T-helper 1 cell treated with Interleukin-12 subunit alpha and Interleukin-12 subunit beta and Interleukin-4 antibody, amounts not matched to agents 30 μg/mL and 1 μg/mL, for 36 hours (primary cell): ENCODE results near the gene PITX2.
"Not testable (repeated sequence)": the region's sequence is repeated elsewhere in the genome, so short reads cannot be mapped to it uniquely, and the experiment has no call there.

Source experiments
- H3K27ac Mint-ChIP-seq: one replicate; pipeline ENCODE4 v1.8.0; 2021; ENCODE audit warnings: mild to moderate bottlenecking, mixed read lengths
- H3K27me3 Mint-ChIP-seq: one replicate; pipeline ENCODE4 v1.8.0; 2021; ENCODE audit warnings: low read depth, mixed read lengths
- H3K36me3 Mint-ChIP-seq: one replicate; pipeline ENCODE4 v1.8.0; 2021; ENCODE audit warnings: low read depth, mixed read lengths
- H3K4me1 Mint-ChIP-seq: one replicate; pipeline ENCODE4 v1.8.0; 2021; ENCODE audit warnings: low read depth, mixed read lengths
- H3K4me3 Mint-ChIP-seq: one replicate; pipeline ENCODE4 v1.8.0; 2021; ENCODE audit warnings: mild to moderate bottlenecking, moderate library complexity, mixed read lengths
- H3K9me3 Mint-ChIP-seq: one replicate; pipeline ENCODE4 v1.8.0; 2021; ENCODE audit warnings: mixed read lengths

The PITX2 gene

DNA sequence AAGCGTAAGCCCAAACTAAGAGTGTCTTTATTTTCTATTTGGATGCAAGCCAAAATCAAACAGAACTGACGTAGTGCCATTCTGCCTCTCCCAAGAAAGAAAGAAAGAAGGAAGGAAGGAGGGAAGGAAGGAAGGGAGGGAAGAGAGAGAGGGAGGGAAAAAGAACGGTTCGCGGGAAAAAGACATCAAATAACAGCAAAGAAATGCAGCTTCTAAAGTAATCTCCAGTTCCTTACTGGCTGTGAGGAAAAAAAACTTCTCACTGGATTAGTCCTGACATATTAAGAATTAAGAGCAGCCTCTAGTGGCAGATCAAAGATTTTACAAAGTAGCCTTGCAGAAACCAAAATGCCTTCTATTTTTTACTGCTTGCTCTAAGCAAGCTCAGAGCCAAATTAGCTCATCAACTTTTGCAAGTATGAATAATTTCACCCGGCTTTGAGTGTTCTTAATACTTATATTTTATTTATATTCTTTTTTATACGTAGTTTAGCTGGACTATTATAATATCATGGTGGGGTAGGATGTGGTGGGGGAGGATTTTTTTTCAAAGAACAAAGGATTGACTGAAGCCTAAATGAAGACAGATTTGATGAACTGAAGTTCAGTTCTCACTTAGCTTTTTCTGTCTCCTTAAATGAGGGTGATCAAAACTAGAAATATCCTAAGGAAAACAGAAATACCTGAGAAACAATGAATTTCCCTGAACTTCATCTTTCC is 36.6 kb downstream of the PITX2 start:
- Mint-ChIP-seq H3K27ac (no peak overlapping the region), H3K36me3 (no peaks in the 10 kb centered on the region), H3K9me3 (no peaks in the 10 kb centered on the region), H3K4me1 (no peaks in the 10 kb centered on the region), H3K27me3 (peaks cover 9% of the 10 kb centered on the region), H3K4me3 (no peak overlapping the region)

DNA sequence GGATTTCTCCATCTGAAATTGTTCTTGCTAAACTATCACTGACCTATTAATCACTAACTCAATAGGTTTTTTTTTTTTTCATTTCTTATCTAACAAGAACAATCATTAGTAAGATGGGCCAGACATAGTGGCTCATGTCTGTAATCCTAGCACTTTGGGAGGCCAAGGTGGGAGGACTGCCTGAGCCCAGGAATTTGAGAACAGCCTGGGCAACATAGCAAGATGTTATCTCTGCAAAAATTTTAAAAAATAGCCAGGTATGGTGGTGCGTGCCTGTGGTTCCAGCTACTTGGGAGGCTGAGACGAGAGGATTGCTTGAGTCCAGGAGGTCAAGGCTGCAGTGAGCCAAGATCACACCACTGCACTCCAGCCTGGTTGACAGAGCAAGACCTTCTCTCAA is 46.2 kb downstream of the PITX2 start:
- peaks cover 20% of the 10 kb centered on the region for H3K27me3 Mint-ChIP-seq

More for the DNA sequence above, 46.2 kb downstream of the PITX2 start:
- not testable (repeated sequence) for H3K36me3 Mint-ChIP-seq, H3K9me3 Mint-ChIP-seq, H3K27ac Mint-ChIP-seq, H3K4me1 Mint-ChIP-seq, H3K4me3 Mint-ChIP-seq
